ENCODE measurements around the gene FBXW5.

FBXW5 gene

GRCh38 chr9:136977223-136977622 is 32.7 kb upstream of the FBXW5 start, which contains the start of gene PTGDS:
Gene PTGDS (plus strand): TSS chr9:136977504. CDS start chr9:136977579, 75 bp downstream.
- DNase-seq = no peak

- no peak for DNase-seq
These were observed 31.1 kb upstream of the FBXW5 start for GRCh38 chr9:136975644-136976043.

GRCh38 chr9:136974817-136975535 is 30.4 kb upstream of the FBXW5 start:
- no peak for DNase-seq

- DNase-seq = no peak
These were observed 29.4 kb upstream of the FBXW5 start for GRCh38 chr9:136973618-136974617.

GRCh38 chr9:136972743-136973142 is 28.2 kb upstream of the FBXW5 start:
- DNase-seq = no peak

- DNase-seq = no peak
These were observed 27.8 kb upstream of the FBXW5 start for GRCh38 chr9:136972335-136972734.

- no peak for DNase-seq
These were observed 27.2 kb upstream of the FBXW5 start for GRCh38 chr9:136971746-136972145.

GRCh38 chr9:136970361-136970760 is 25.8 kb upstream of the FBXW5 start:
- DNase-seq = no peak

- DNase-seq = no peak
These were observed 25.2 kb upstream of the FBXW5 start for GRCh38 chr9:136969774-136970173.

GRCh38 chr9:136969150-136969549 is 24.6 kb upstream of the FBXW5 start:
- DNase-seq = no peak

- no peak for DNase-seq
These were observed 24.0 kb upstream of the FBXW5 start for GRCh38 chr9:136968333-136969127.

- no peak for DNase-seq
These were observed 21.4 kb upstream of the FBXW5 start for GRCh38 chr9:136965771-136966484.

- no peak for DNase-seq
These were observed 20.4 kb upstream of the FBXW5 start for GRCh38 chr9:136964833-136965422.

GRCh38 chr9:136964171-136964689 is 19.7 kb upstream of the FBXW5 start:
- peak; percentile 86 for DNase-seq

- DNase-seq = no peak
These were observed 19.2 kb upstream of the FBXW5 start for GRCh38 chr9:136963751-136964150.

GRCh38 chr9:136963341-136963740 is 18.8 kb upstream of the FBXW5 start:
- no peak for DNase-seq

GRCh38 chr9:136962701-136963248 is 18.2 kb upstream of the FBXW5 start:
- no peak for DNase-seq

GRCh38 chr9:136962163-136962562 is 17.6 kb upstream of the FBXW5 start:
- no peak for DNase-seq

GRCh38 chr9:136961279-136962065 is 16.9 kb upstream of the FBXW5 start:
- no peak for DNase-seq

GRCh38 chr9:136960938-136961275 is 16.4 kb upstream of the FBXW5 start:
- no peak for DNase-seq

Data from NCI-H146 (cell line).